HG02885 (cell line): ENCODE measurements around the gene ATG10.

Experiments
- ATAC-seq: cut with Tn5 transposase; IDR thresholded peaks from one replicate; pipeline ENCODE4 v1.9.1; 2021; ENCODE audit warnings: mild to moderate bottlenecking; ENCODE audit not compliant: unreplicated experiment, poor library complexity

The ATG10 gene

GRCh38 chr5:82297711-82298110, 325.9 kb downstream of the ATG10 start:
- no peak for ATAC-seq

GRCh38 chr5:82298668-82299067, 326.8 kb downstream of the ATG10 start:
- no peak for ATAC-seq

- ATAC-seq: no peak
Measured at GRCh38 chr5:82301190-82301589, 329.4 kb downstream of the ATG10 start.
